DND-41 (cell line): ENCODE results near the gene CDH5.

Experiments used
- ATAC-seq: fragments of 200-7000 bp; cut with Tn5 transposase; 3 replicates; pipeline ENCODE4 v1.9.1; 2021; ENCODE audit warnings: low read depth; ENCODE audit not compliant: insufficient read depth
- DNase-seq: peaks from one replicate; pipeline ENCODE4 v3.0.0-alpha.2; 2020
- H2AFZ ChIP-seq: 2 replicates; pipeline ENCODE4 v1.6.0; 2012; ENCODE audit warnings: low read depth, low read length
- H3K27ac ChIP-seq: 2 replicates; pipeline ENCODE4 v1.5.1; 2012; ENCODE audit warnings: low read length, inconsistent platforms
- H3K27me3 ChIP-seq: fragments of 200-600 bp; sonication (generic); 2 replicates; pipeline ENCODE4 v1.6.0; 2012; ENCODE audit warnings: low read length, mild to moderate bottlenecking, inconsistent platforms; ENCODE audit not compliant: insufficient read depth, poor library complexity
- H3K36me3 ChIP-seq: 2 replicates; pipeline ENCODE4 v1.5.1; 2012; ENCODE audit warnings: low read length, inconsistent platforms; ENCODE audit not compliant: insufficient read depth
- H3K4me1 ChIP-seq: 2 replicates; pipeline ENCODE4 v1.5.1; 2012; ENCODE audit warnings: mild to moderate bottlenecking, low read length; ENCODE audit not compliant: insufficient read depth
- H3K4me2 ChIP-seq: 2 replicates; pipeline ENCODE4 v1.6.0; 2012; ENCODE audit warnings: mild to moderate bottlenecking, moderate library complexity, low read length, inconsistent platforms; ENCODE audit not compliant: insufficient read depth
- H3K4me3 ChIP-seq, 2 experiments: fragments of 200-600 bp in 1 of 2; shearing (Covaris generic) in 1 of 2; 2 replicates each; pipeline ENCODE4 v1.5.1; 2012 to 2016; ENCODE audit warnings: inconsistent platforms in 2 of 2, low read length in 2 of 2, mild to moderate bottlenecking in 2 of 2, low read depth in 1 of 2, moderate library complexity in 1 of 2
- H3K79me2 ChIP-seq: 2 replicates; pipeline ENCODE4 v1.6.0; 2012; ENCODE audit warnings: low read length, inconsistent platforms; ENCODE audit not compliant: insufficient read depth
- H3K9ac ChIP-seq: 2 replicates; pipeline ENCODE4 v1.6.0; 2012; ENCODE audit warnings: low read depth, mild to moderate bottlenecking, inconsistent platforms, low read length, moderate library complexity
- H3K9me3 ChIP-seq: 2 replicates; pipeline ENCODE4 v1.5.1; 2012; ENCODE audit warnings: low read length, moderate library complexity, mild to moderate bottlenecking, inconsistent platforms; ENCODE audit not compliant: insufficient read depth, severe bottlenecking
- H4K20me1 ChIP-seq: 2 replicates; pipeline ENCODE4 v1.6.0; 2012; ENCODE audit warnings: low read length; ENCODE audit not compliant: insufficient read depth
- EZH2 ChIP-seq: IDR thresholded peaks from 3 replicates; pipeline ENCODE4 v1.6.1; 2012; ENCODE audit warnings: borderline replicate concordance, low read depth, mild to moderate bottlenecking, moderate library complexity, low read length, inconsistent platforms; ENCODE audit not compliant: severe bottlenecking
- TF ChIP-seq, protein P1 (sequence below): IDR thresholded peaks from 2 replicates; pipeline ENCODE4 v1.5.1; 2012; ENCODE audit warnings: borderline replicate concordance, low read length, moderate library complexity, mild to moderate bottlenecking; ENCODE audit not compliant: poor library complexity, severe bottlenecking; ENCODE audit errors: extremely low read depth

Gene CDH5

GRCh38 chr16:66376577-66377305 lies 10.2 kb downstream of the CDH5 start:
- no peak overlapping the region for H2AFZ ChIP-seq

DNA sequence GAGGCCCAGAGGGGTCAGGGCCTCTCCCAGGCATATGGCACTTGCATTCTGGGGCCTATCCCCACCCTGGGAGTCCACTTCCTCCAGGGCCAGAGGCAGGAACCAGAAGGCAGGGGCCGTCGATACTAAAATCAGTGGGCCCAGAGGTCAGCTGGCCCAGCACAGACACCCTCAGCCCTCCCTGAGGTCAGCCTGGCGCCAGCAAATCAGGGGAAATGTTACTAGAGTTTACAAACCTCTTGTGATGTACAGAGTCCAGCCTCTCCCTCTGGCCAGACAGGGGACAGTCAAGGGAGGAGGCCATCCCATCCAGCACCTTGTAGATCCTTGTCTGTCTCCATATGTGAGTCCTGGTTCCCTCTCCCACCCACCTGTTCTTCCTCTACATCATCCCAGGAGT lies 10.8 kb downstream of the CDH5 start:
- Histone ChIP-seq H3K4me1 (no peaks in the 10 kb centered on the region), H2AFZ (no peak overlapping the region), H3K27ac (no peak overlapping the region), H4K20me1 (no peaks in the 10 kb centered on the region), H3K4me3 (no peak overlapping the region), H3K9ac (no peak overlapping the region), H3K27me3 (no peaks in the 10 kb centered on the region), H3K4me2 (no peak overlapping the region), H3K9me3 (no peaks in the 10 kb centered on the region), H3K36me3 (no peaks in the 10 kb centered on the region), H3K79me2 (no peaks in the 10 kb centered on the region)
- TF ChIP-seq EZH2, result no peak
- TF ChIP-seq, protein P1, sequence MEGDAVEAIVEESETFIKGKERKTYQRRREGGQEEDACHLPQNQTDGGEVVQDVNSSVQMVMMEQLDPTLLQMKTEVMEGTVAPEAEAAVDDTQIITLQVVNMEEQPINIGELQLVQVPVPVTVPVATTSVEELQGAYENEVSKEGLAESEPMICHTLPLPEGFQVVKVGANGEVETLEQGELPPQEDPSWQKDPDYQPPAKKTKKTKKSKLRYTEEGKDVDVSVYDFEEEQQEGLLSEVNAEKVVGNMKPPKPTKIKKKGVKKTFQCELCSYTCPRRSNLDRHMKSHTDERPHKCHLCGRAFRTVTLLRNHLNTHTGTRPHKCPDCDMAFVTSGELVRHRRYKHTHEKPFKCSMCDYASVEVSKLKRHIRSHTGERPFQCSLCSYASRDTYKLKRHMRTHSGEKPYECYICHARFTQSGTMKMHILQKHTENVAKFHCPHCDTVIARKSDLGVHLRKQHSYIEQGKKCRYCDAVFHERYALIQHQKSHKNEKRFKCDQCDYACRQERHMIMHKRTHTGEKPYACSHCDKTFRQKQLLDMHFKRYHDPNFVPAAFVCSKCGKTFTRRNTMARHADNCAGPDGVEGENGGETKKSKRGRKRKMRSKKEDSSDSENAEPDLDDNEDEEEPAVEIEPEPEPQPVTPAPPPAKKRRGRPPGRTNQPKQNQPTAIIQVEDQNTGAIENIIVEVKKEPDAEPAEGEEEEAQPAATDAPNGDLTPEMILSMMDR, result no peak
- ATAC-seq (no peak), DNase-seq (no peak)

More at GRCh38 chr16:66376577-66377305, 10.2 kb downstream of the CDH5 start:
- H3K27ac ChIP-seq, result no peak overlapping the region
- H3K9me3 ChIP-seq, result no peaks in the 10 kb centered on the region
- DNase-seq (no peak), ATAC-seq (no peak)
- H3K79me2 ChIP-seq, result no peaks in the 10 kb centered on the region
- H3K4me2 ChIP-seq, result no peak overlapping the region
- H3K4me3 ChIP-seq, result no peak overlapping the region
- TF ChIP-seq, protein P1, result no peak
- no peak for TF ChIP-seq EZH2
- H3K27me3 ChIP-seq, result no peaks in the 10 kb centered on the region
- no peaks in the 10 kb centered on the region for H3K36me3 ChIP-seq
- no peaks in the 10 kb centered on the region for H4K20me1 ChIP-seq
- H3K4me1 ChIP-seq, result no peaks in the 10 kb centered on the region
- no peak overlapping the region for H3K9ac ChIP-seq

GRCh38 chr16:66378741-66379570 lies 12.5 kb downstream of the CDH5 start:
- Histone ChIP-seq H3K27ac (no peak overlapping the region), H2AFZ (no peak overlapping the region), H3K4me3 (no peak overlapping the region), H3K79me2 (no peaks in the 10 kb centered on the region), H3K4me2 (no peak overlapping the region), H3K9ac (no peak overlapping the region), H4K20me1 (no peaks in the 10 kb centered on the region), H3K27me3 (no peaks in the 10 kb centered on the region), H3K9me3 (no peaks in the 10 kb centered on the region), H3K4me1 (no peaks in the 10 kb centered on the region), H3K36me3 (no peaks in the 10 kb centered on the region)
- TF ChIP-seq, protein P1, result no peak
- TF ChIP-seq EZH2, result no peak
- no peak for DNase-seq
- no peak for ATAC-seq
